Stimulated activated naive CD8-positive, alpha-beta T cell treated with anti-CD3 and anti-CD28 coated beads, Interleukin-15, Interleukin-2, amounts not matched to agents 100 ng/mL and 50 ng/mL, for 24 hours (primary cell): ENCODE measurements around the gene LLGL2.

Experiments used
- H3K27ac Mint-ChIP-seq: one replicate; pipeline ENCODE4 v1.8.0; 2021; ENCODE audit warnings: mild to moderate bottlenecking, mixed read lengths
- H3K27me3 Mint-ChIP-seq: one replicate; pipeline ENCODE4 v1.8.0; 2021; ENCODE audit warnings: mixed read lengths
- H3K36me3 Mint-ChIP-seq: one replicate; pipeline ENCODE4 v1.8.0; 2021; ENCODE audit warnings: low read depth, mixed read lengths
- H3K4me1 Mint-ChIP-seq: one replicate; pipeline ENCODE4 v1.8.0; 2021; ENCODE audit warnings: low read depth, mixed read lengths
- H3K4me3 Mint-ChIP-seq: one replicate; pipeline ENCODE4 v1.8.0; 2021; ENCODE audit warnings: mild to moderate bottlenecking, mixed read lengths
- H3K9me3 Mint-ChIP-seq: one replicate; pipeline ENCODE4 v1.8.0; 2021; ENCODE audit warnings: mixed read lengths

Gene LLGL2

DNA sequence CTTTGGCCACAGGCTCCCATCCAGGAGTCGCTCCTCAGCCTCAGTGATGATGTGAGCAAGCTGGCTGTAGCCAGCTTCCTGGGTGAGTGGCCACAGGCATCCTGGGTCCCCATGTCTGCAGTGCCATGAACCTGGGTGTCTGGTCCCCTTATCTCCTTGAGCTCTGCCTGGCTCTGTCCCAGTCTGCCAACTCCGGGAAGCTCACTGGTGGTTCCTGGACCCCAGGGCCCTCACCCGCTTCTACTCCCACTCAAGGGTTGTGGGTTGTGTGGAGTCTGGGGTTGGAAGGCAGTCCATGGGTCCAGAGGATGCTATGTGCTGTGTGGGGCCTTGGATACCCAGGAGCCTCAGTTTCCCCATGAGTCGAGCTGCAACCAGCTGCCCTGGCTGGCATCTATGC, 96.0 kb downstream of the LLGL2 start:
- Mint-ChIP-seq H3K27ac (no peak overlapping the region), H3K9me3 (no peaks in the 10 kb centered on the region), H3K36me3 (no peaks in the 10 kb centered on the region)

DNA sequence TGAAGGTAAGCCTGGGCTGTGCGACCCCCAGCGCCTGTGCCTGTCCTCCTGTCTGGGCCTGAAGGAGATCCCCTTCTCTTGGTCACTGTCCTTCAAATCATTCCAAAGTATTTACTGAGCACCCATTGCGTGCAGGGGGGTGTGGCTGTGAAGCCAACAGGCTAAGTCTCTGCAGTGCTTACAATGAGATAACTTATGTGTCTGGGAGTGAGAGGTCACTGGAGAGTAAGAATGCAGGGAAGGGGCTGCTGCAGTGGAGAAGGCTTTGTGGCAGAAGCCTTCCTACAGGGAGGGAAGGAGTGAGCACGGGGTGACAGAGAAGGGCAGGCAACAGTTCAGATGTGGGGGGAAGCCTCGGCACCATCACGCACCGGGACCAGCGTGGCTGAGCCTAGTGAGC, 96.6 kb downstream of the LLGL2 start:
- Mint-ChIP-seq H3K9me3 (no peaks in the 10 kb centered on the region), H3K4me1 (no peaks in the 10 kb centered on the region), H3K36me3 (no peaks in the 10 kb centered on the region), H3K27ac (no peak overlapping the region), H3K4me3 (no peak overlapping the region), H3K27me3 (no peaks in the 10 kb centered on the region)

More for the DNA sequence above, 96.0 kb downstream of the LLGL2 start:
- H3K4me3 Mint-ChIP-seq: no peak overlapping the region
- H3K27me3 Mint-ChIP-seq: no peaks in the 10 kb centered on the region
- H3K4me1 Mint-ChIP-seq: no peaks in the 10 kb centered on the region

DNA sequence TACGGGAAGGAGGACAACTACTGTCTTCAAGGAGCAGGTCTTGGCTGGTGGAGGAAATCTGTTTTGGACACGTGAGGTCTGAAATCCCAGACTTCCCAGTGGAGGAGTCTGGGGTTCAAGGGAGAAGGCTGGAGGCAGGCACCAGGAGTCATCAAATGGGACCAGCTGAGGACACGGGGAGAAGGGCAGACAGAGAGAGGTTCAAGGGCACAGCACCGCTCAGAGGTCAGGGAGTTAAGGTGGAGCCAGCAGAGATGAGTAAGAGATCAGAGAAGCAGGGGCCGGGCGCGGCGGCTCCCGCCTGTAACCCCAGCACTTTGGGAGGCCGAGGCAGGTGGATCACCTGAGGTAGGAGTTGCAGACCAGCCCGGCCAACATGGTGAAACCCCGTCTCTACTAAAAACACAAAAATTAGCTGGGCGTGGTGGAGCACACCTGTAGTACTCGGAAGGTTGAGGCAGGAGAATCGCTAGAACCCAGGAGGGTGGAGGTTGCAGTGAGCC, 97.3 kb downstream of the LLGL2 start:
- no peaks in the 10 kb centered on the region for H3K36me3 Mint-ChIP-seq
- no peak overlapping the region for H3K27ac Mint-ChIP-seq
- H3K27me3 Mint-ChIP-seq: no peaks in the 10 kb centered on the region
- no peaks in the 10 kb centered on the region for H3K9me3 Mint-ChIP-seq
- H3K4me3 Mint-ChIP-seq: no peak overlapping the region
- no peaks in the 10 kb centered on the region for H3K4me1 Mint-ChIP-seq

DNA sequence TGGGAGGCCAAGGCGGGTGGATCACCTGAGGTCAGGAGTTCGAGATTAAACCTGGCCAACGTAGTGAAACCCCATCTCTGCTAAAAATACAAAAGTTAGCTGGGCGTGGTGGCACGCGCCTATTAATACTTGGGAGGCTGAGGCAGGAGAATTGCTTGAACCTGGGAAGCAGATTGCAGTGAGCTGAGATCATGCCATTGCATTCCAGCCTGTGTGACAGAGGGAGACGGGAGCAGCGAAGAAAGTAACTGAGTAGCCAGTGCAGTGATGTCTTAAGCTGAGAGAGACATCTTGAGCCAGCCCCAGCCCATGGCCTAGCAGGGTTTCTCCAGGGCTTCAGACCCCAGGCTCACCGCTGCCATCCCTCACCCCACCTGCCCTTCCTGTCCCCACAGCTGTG, 97.9 kb downstream of the LLGL2 start:
- Mint-ChIP-seq H3K4me3 (no peak overlapping the region), H3K9me3 (no peaks in the 10 kb centered on the region), H3K27ac (no peak overlapping the region), H3K36me3 (no peaks in the 10 kb centered on the region), H3K4me1 (no peaks in the 10 kb centered on the region), H3K27me3 (no peaks in the 10 kb centered on the region)

DNA sequence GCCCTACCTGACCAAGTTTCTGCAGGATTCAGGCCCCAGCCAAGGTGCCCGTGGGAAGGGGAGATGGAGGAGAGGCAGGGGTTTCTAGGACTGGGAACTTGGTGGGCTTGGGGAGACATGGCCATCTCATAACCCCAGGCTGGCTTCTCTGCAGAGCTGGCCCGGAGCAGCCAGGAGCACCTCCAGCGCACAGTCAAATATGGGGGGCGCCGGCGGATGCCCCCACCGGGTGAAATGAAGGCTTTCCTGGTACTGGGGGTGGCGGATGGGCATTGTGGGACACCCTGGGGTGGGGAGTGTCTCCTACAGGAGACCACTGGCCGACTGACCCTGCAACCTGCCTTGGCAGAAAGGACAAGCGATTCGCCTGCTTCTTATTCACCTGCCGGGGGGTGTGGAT, 98.5 kb downstream of the LLGL2 start:
- H3K36me3 Mint-ChIP-seq: no peaks in the 10 kb centered on the region
- no peaks in the 10 kb centered on the region for H3K9me3 Mint-ChIP-seq
- no peak overlapping the region for H3K4me3 Mint-ChIP-seq
- H3K27me3 Mint-ChIP-seq: no peaks in the 10 kb centered on the region
- H3K27ac Mint-ChIP-seq: no peak overlapping the region
- no peaks in the 10 kb centered on the region for H3K4me1 Mint-ChIP-seq
